Chondrocyte (in vitro differentiated cells): Measurements from ENCODE around the gene ARSB. TPM values are rescaled to one million over a fixed set of nuclear protein-coding genes. Genes with fewer than 3 reads are reported as not detected.

Source experiments
- DNase-seq: peaks from one replicate; pipeline ENCODE4 v3.0.0; 2021; ENCODE audit warnings: mixed read lengths, low spot score
- H3K27ac Mint-ChIP-seq: one replicate; pipeline ENCODE4 v1.8.0; 2021; ENCODE audit warnings: mild to moderate bottlenecking, moderate library complexity, mixed read lengths; ENCODE audit not compliant: unreplicated experiment
- H3K27me3 Mint-ChIP-seq: 2 replicates; pipeline ENCODE4 v1.8.0; 2021; ENCODE audit warnings: low read depth, mixed read lengths
- H3K36me3 Mint-ChIP-seq: 2 replicates; pipeline ENCODE4 v1.8.0; 2021; ENCODE audit warnings: low read depth, mixed read lengths
- H3K4me1 Mint-ChIP-seq: 2 replicates; pipeline ENCODE4 v1.8.0; 2021; ENCODE audit warnings: low read depth, mild to moderate bottlenecking, mixed read lengths
- H3K4me3 Mint-ChIP-seq: one replicate; pipeline ENCODE4 v1.8.0; 2021; ENCODE audit warnings: mild to moderate bottlenecking, moderate library complexity, mixed read lengths; ENCODE audit not compliant: unreplicated experiment
- H3K9me3 Mint-ChIP-seq: 2 replicates; pipeline ENCODE4 v1.8.0; 2021; ENCODE audit warnings: low read depth, mixed read lengths
- total RNA-seq: library from RNA; stranded (reverse); gene quantifications from 3 replicates; pipeline ENCODE4 v1.2.1, GENCODE V29; 2021
- TF ChIP-seq, protein P1 (sequence below): fragments of 200-600 bp; sonication (generic); IDR thresholded peaks from 2 replicates; pipeline ENCODE4 v1.5.0; 2021; ENCODE audit warnings: antibody characterized with exemption, mild to moderate bottlenecking, moderate library complexity

The ARSB gene
- total RNA-seq, 1 donor from 2014 or later, result 45.1 TPM

DNA sequence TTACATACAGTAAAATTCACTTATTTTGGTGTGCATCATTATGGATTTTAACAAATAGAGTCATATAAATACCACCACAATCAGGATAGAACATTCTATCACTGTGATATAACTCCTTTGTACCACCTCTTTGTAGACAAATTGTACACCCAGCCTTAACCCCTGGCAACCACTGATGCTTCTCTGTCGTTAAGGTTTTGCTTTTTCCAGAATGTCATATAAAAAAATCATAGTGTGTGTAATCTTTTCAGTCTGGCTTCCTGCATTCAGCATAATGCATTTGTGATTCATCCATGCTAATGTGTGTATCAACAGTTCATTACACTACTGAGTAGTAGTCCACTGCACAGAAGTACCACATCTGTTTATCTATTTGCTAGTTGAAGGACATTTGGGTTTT is 81.2 kb downstream of the ARSB start:
- Mint-ChIP-seq H3K27me3 (no peaks in the 10 kb centered on the region), H3K36me3 (peaks cover 5% of the 10 kb centered on the region), H3K27ac (no peak overlapping the region), H3K4me1 (peaks cover 58% of the 10 kb centered on the region), H3K9me3 (peaks cover 7% of the 10 kb centered on the region), H3K4me3 (no peak overlapping the region)
- TF ChIP-seq, protein P1, sequence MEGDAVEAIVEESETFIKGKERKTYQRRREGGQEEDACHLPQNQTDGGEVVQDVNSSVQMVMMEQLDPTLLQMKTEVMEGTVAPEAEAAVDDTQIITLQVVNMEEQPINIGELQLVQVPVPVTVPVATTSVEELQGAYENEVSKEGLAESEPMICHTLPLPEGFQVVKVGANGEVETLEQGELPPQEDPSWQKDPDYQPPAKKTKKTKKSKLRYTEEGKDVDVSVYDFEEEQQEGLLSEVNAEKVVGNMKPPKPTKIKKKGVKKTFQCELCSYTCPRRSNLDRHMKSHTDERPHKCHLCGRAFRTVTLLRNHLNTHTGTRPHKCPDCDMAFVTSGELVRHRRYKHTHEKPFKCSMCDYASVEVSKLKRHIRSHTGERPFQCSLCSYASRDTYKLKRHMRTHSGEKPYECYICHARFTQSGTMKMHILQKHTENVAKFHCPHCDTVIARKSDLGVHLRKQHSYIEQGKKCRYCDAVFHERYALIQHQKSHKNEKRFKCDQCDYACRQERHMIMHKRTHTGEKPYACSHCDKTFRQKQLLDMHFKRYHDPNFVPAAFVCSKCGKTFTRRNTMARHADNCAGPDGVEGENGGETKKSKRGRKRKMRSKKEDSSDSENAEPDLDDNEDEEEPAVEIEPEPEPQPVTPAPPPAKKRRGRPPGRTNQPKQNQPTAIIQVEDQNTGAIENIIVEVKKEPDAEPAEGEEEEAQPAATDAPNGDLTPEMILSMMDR, result no peak
- no peak for DNase-seq

- Mint-ChIP-seq H3K27ac (peak overlapping the region; percentile 35), H3K27me3 (no peaks in the 10 kb centered on the region)
- TF ChIP-seq, protein P1, result no peak
Observed at GRCh38 chr5:78903353-78903752, 81.8 kb downstream of the ARSB start.

DNA sequence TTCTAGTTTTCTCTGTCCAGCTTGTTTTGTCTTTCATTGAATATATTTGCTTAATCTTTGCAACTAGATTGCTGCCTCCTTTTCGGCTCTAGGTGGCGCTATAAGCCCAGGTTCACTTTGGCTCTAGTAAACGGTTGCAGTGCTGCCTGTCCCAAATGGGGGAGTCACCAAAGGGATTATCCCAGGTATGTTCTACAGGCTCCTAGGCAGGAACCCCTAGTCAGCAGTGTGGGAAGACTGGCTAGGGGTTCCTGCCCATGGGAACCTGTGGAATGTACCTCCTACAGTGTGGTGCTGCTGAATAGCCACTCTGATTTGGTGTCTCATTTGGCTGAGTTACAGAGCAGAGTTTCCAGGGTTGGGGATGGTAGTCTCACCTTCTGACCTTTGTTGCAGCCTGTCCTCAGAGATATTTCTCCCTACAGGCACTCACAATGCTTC is 85.2 kb downstream of the ARSB start:
- Mint-ChIP-seq H3K27me3 (no peaks in the 10 kb centered on the region), H3K9me3 (peaks cover 8% of the 10 kb centered on the region), H3K27ac (no peak overlapping the region), H3K4me1 (peaks cover 28% of the 10 kb centered on the region), H3K36me3 (peaks cover 5% of the 10 kb centered on the region), H3K4me3 (no peak overlapping the region)
- TF ChIP-seq, protein P1, result peak; percentile 83
- DNase-seq, result no peak

More at GRCh38 chr5:78903353-78903752, 81.8 kb downstream of the ARSB start:
- Mint-ChIP-seq H3K4me3 (no peak overlapping the region), H3K4me1 (peaks cover 53% of the 10 kb centered on the region), H3K9me3 (peaks cover 8% of the 10 kb centered on the region), H3K36me3 (peaks cover 5% of the 10 kb centered on the region)
- DNase-seq, result no peak

DNA sequence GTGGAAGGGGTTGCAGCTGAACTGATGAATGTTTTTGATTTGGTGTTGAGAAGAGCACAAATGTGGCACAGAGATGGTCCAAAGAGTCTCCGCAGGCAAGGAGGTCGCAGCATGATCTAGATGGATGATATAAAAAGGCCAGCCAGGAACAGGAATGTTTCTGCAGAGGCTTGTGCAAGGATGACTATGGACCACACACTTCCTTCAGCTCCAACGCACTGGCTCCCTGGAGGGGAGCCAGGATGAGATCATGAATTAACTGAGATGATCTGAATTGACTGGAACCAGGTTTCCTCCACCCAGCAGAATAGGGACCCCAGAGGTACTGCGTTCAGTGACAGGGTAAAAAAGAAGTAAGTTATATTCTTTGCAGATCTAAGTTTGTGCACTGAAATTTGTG is 89.0 kb downstream of the ARSB start:
- Mint-ChIP-seq H3K9me3 (peaks cover 8% of the 10 kb centered on the region), H3K36me3 (peaks cover 5% of the 10 kb centered on the region), H3K4me3 (no peak overlapping the region), H3K4me1 (peaks cover 10% of the 10 kb centered on the region), H3K27me3 (no peaks in the 10 kb centered on the region), H3K27ac (no peak overlapping the region)
- no peak for DNase-seq
- TF ChIP-seq, protein P1, result no peak

DNA sequence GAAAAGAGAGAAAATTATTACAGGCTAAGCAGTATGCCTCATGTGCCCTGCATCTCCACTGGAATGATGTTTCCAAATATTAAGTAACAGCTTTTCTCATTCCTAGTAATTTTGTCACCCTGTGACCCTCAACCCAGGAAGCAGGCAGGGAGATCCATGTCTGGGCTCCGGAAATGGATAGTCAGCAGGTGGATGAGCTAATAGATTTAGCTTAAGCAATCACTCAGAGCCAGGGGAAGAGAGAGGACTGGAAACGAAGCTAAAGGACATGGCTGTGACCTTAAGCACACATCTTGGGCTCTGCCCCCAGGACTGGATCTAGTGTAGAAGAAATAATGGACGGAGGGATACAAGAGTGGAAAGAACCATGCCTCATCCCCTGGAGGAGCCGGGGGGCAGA is 89.5 kb downstream of the ARSB start:
- Mint-ChIP-seq H3K4me3 (no peak overlapping the region), H3K27me3 (no peaks in the 10 kb centered on the region), H3K4me1 (peaks cover 11% of the 10 kb centered on the region), H3K27ac (no peak overlapping the region), H3K9me3 (peaks cover 8% of the 10 kb centered on the region), H3K36me3 (peaks cover 5% of the 10 kb centered on the region)
- TF ChIP-seq, protein P1, result no peak
- no peak for DNase-seq
